SU-DHL-6 (cell line): ENCODE measurements around the gene MUCL3.

ENCODE experiments used
- EZH2phosphoT487 ChIP-seq: fragments of 200-600 bp; sonication (generic), shearing (Covaris generic); conservative IDR thresholded peaks from 2 replicates; pipeline ENCODE4 v1.6.1; 2018; ENCODE audit warnings: mild to moderate bottlenecking, antibody characterized with exemption, low read length, moderate library complexity, mixed read lengths
- TF ChIP-seq, protein P1 (sequence below): fragments of 200-600 bp; sonication (generic); IDR thresholded peaks from one replicate; pipeline ENCODE4 v1.5.1; 2017; ENCODE audit warnings: antibody characterized with exemption, mild to moderate bottlenecking, low read length, moderate library complexity; ENCODE audit not compliant: insufficient read depth, poor library complexity, severe bottlenecking

GRCh38 chr6:30895343-30895742 is 45.4 kb upstream of the MUCL3 start:
- TF ChIP-seq, protein P1, sequence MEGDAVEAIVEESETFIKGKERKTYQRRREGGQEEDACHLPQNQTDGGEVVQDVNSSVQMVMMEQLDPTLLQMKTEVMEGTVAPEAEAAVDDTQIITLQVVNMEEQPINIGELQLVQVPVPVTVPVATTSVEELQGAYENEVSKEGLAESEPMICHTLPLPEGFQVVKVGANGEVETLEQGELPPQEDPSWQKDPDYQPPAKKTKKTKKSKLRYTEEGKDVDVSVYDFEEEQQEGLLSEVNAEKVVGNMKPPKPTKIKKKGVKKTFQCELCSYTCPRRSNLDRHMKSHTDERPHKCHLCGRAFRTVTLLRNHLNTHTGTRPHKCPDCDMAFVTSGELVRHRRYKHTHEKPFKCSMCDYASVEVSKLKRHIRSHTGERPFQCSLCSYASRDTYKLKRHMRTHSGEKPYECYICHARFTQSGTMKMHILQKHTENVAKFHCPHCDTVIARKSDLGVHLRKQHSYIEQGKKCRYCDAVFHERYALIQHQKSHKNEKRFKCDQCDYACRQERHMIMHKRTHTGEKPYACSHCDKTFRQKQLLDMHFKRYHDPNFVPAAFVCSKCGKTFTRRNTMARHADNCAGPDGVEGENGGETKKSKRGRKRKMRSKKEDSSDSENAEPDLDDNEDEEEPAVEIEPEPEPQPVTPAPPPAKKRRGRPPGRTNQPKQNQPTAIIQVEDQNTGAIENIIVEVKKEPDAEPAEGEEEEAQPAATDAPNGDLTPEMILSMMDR, result no peak
- TF ChIP-seq EZH2phosphoT487, result no peak
